ENCODE results near the gene SLC17A7.

SLC17A7 gene

DNA sequence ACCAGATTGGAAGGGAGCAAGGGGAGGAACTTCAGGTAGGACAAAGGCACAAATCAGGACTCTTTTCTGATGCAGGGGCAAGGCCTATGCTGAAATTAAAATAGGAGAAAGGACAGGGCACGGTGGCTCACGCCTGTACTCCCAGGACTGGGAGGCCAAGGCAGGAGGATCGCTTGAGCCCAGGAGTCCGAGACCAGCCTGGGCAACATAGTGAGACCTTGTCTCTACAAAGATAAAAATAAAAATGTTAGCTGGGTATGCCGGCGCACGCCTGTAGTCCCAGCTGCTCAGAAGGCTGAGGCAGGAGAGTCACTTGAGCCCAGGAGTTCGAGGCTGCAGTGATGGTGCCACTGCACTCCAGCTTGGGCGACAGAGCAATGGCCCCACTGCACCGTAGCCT lies 5.7 kb downstream of the SLC17A7 start:
- in situ Hi-C loops (cut with MboI; ENCODE audit: low sequenced_read_pairs), result no loop called here
- Histone ChIP-seq H3K36me3 (replicated peaks) (no peaks in the 10 kb centered on the region), H3K4me3 (no peak overlapping the region), H3K4me1 (peaks cover under 1% of the 10 kb centered on the region; the same call in 1 of the 2 replicates), H3K9me3 (no peaks in the 10 kb centered on the region), H3K27me3 (ENCODE audit: low read depth) (peaks cover 26% of the 10 kb centered on the region)
- DNase-seq (ENCODE audit: low spot score in 2 of 2), result no peak

- H3K9me3 ChIP-seq, result no peaks in the 10 kb centered on the region
- H3K27me3 ChIP-seq (ENCODE audit: low read depth), result peaks cover 19% of the 10 kb centered on the region
- no peaks in the 10 kb centered on the region for H3K4me1 ChIP-seq
- in situ Hi-C loops (cut with MboI; ENCODE audit: low sequenced_read_pairs), result no loop called here
- H3K36me3 ChIP-seq (replicated peaks), result no peaks in the 10 kb centered on the region
- peak in 1 of 2 experiments; percentile 51 for DNase-seq (ENCODE audit: low spot score in 2 of 2)
- no peak overlapping the region for H3K4me3 ChIP-seq
Observed at GRCh38 chr19:49434907-49435583, 6.3 kb downstream of the SLC17A7 start.

DNA sequence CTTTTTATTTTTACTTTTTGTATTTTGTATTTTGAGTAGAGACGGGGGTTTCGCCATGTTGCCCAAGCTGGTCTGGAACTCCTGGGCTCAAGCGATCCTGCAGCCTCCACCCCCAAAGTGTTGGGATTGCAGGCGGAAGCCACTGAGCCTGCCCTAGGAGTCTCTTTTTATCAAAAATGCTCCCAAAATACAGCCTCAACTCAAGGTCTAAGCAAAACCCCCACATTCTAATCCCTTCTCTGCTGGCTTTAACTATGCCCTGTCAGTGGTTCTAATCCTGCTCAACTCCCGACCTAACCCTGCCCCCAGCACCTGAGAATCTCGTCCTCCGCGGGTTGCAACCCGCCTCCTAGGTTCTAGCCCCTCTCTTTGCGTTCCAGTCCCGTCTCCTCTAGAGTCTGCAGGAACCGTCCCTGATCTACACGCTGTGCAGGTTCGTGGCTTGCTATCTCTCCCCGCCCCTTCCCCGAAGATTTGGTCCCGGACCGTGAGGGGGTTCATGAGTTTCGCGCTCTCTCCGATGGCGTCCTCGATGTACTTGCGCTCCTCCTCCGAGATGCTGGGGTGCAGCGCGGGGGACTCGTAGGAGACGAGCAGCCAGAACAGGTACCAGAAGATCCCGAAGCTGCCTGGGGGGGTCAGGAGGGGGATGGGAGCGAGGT lies 8.0 kb downstream of the SLC17A7 start:
- Histone ChIP-seq H3K9me3 (no peaks in the 10 kb centered on the region), H3K27me3 (ENCODE audit: low read depth) (peaks cover 5% of the 10 kb centered on the region), H3K36me3 (replicated peaks) (no peaks in the 10 kb centered on the region), H3K4me1 (peaks cover 2% of the 10 kb centered on the region; the same call in 1 of the 2 replicates), H3K4me3 (no peak overlapping the region)
- in situ Hi-C loops (cut with MboI; ENCODE audit: low sequenced_read_pairs), result no loop called here
- DNase-seq (ENCODE audit: low spot score in 2 of 2), result no peak

DNA sequence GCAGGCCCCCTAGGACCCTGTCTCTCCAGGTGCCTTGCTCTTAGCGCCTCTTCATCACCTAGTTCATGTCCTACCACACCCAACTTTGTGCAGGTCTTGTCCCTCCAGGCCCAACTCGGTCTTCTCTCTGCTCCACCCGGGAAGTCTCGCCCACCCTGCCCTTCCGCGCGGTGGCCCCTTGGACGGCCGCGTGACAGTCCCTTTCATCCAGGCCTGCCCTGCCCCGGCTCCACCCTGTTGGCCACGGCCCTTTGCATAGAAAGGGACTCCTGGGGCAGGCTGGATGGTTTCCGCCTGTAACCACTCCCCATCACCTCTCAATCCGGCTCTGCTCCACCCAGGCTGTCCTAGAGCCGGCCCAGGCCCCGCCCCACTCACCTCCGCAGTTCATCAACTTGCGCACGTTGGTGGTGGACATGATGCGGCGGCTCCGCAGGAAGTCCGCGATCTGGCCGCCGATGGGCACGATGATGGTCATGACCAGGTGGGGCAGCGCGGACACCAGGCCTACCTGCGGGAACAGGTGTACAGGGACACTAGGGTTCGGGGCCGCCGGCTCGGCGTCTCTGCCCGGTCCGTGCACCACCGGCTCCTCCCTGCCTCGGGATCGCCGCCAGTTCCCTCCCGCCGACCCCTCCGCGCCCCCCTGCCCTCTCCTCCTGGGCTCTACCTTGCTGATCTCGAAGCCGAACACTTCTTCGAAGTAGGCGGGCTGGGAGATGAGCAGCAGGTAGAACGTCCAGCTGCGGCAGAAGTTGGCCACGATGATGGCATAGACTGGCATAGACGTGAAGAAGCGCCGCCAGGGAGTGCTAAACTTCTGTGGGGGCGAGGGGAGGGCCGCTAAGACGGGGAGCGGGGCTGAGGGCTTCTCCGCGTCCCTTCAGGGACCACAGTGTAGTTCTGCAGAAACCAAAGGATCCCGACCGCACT lies 8.9 kb downstream of the SLC17A7 start:
- in situ Hi-C loops (cut with MboI; ENCODE audit: low sequenced_read_pairs), result no loop called here
- DNase-seq (ENCODE audit: low spot score in 2 of 2), result no peak
- no peak overlapping the region for H3K4me3 ChIP-seq
- peaks cover 9% of the 10 kb centered on the region for H3K4me1 ChIP-seq
- H3K9me3 ChIP-seq, result no peaks in the 10 kb centered on the region
- H3K27me3 ChIP-seq (ENCODE audit: low read depth), result no peaks in the 10 kb centered on the region; the same call in 1 of the 2 replicates
- H3K36me3 ChIP-seq (replicated peaks), result no peaks in the 10 kb centered on the region

DNA sequence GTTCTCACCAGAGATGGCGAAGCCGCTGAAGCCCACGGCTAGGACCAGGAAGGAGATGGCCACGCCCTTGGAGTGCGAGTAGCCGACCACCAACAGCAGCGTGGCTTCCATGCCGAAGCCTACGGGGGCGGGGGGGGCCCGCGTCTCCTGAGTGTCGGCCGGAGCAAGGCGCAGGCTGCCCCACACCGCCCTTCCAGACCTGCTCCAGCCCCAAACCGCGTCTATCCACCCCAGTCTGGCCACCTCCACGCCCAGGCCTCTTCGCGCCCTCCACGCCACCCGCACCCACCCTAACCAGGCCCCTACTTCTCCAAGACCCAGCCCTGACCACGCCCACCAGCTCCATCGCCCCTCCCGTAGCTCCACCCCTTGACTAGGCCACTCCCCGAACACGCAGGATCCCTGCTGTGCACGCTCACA lies 10.0 kb downstream of the SLC17A7 start:
- no peaks in the 10 kb centered on the region for H3K9me3 ChIP-seq
- no peaks in the 10 kb centered on the region for H3K36me3 ChIP-seq (replicated peaks)
- no peak overlapping the region for H3K4me3 ChIP-seq
- DNase-seq (ENCODE audit: low spot score in 2 of 2), result peak in 1 of 2 experiments; percentile 54
- peaks cover 2% of the 10 kb centered on the region for H3K27me3 ChIP-seq (ENCODE audit: low read depth)
- H3K4me1 ChIP-seq, result peaks cover 9% of the 10 kb centered on the region
- in situ Hi-C loops (cut with MboI; ENCODE audit: low sequenced_read_pairs), result no loop called here

DNA sequence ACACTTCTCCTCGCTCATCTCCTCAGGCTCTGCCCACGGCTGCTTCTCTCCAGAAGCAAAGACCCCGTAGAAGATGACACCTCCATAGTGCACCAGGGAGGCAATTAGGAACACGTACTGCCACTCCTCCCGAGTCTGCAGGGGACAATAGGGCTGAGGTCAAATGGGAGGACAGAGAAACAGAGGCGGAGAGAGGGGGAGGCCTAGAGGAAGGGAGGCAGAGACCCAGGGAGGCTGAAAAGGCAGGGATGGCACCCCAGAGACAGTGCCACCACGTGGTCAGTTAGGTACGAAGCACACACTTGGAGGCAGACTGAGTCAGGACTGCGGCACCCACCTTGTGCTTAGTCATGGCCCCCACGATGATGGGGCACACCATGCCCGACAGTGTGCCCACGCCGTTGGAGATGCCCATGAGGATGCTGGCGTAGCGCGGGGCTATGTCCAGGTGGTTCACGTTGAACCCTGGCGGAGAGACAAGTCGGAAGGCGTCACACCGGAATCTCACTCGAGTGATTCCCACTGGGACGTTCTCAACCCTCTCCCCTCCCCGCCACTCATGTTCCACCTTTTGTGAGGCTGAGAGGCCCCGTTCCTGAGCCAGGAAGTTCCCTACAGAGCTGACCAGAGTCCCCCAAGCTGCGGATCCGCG lies 10.5 kb downstream of the SLC17A7 start:
- H3K4me3 ChIP-seq, result no peak overlapping the region
- in situ Hi-C loops (cut with MboI; ENCODE audit: low sequenced_read_pairs), result no loop called here
- H3K9me3 ChIP-seq, result no peaks in the 10 kb centered on the region
- H3K27me3 ChIP-seq (ENCODE audit: low read depth), result peaks cover 7% of the 10 kb centered on the region
- H3K36me3 ChIP-seq (replicated peaks), result no peaks in the 10 kb centered on the region
- peak in 1 of 2 experiments; percentile 50 for DNase-seq (ENCODE audit: low spot score in 2 of 2)
- peaks cover 9% of the 10 kb centered on the region for H3K4me1 ChIP-seq

GRCh38 chr19:49430172-49430677 lies 11.1 kb downstream of the SLC17A7 start:
- H3K9me3 ChIP-seq, result no peaks in the 10 kb centered on the region
- H3K36me3 ChIP-seq (replicated peaks), result no peaks in the 10 kb centered on the region
- in situ Hi-C loops (cut with MboI; ENCODE audit: low sequenced_read_pairs), result no loop called here
- peaks cover 13% of the 10 kb centered on the region for H3K27me3 ChIP-seq (ENCODE audit: low read depth)
- H3K4me3 ChIP-seq, result no peak overlapping the region
- no peak for DNase-seq (ENCODE audit: low spot score in 2 of 2)
- H3K4me1 ChIP-seq, result peaks cover 9% of the 10 kb centered on the region

- no peaks in the 10 kb centered on the region for H3K9me3 ChIP-seq
- in situ Hi-C loops (cut with MboI; ENCODE audit: low sequenced_read_pairs), result no loop called here
- no peak for DNase-seq (ENCODE audit: low spot score in 2 of 2)
- H3K4me1 ChIP-seq, result peaks cover 9% of the 10 kb centered on the region
- H3K36me3 ChIP-seq (replicated peaks), result no peaks in the 10 kb centered on the region
- peak overlapping the region; percentile 14; the same call in 1 of the 2 replicates for H3K4me3 ChIP-seq
- peaks cover 25% of the 10 kb centered on the region for H3K27me3 ChIP-seq (ENCODE audit: low read depth)
Observed at GRCh38 chr19:49428547-49429451, 12.5 kb downstream of the SLC17A7 start.

GRCh38 chr19:49427855-49428546 lies 13.3 kb downstream of the SLC17A7 start:
- in situ Hi-C loops (cut with MboI; ENCODE audit: low sequenced_read_pairs), result no loop called here
- Histone ChIP-seq H3K4me3 (peak overlapping the region; percentile 14), H3K36me3 (replicated peaks) (no peaks in the 10 kb centered on the region), H3K4me1 (peaks cover 9% of the 10 kb centered on the region), H3K9me3 (no peaks in the 10 kb centered on the region), H3K27me3 (ENCODE audit: low read depth) (peaks cover 33% of the 10 kb centered on the region)
- DNase-seq (ENCODE audit: low spot score in 2 of 2), result peak; percentile 49 to 86

DNA sequence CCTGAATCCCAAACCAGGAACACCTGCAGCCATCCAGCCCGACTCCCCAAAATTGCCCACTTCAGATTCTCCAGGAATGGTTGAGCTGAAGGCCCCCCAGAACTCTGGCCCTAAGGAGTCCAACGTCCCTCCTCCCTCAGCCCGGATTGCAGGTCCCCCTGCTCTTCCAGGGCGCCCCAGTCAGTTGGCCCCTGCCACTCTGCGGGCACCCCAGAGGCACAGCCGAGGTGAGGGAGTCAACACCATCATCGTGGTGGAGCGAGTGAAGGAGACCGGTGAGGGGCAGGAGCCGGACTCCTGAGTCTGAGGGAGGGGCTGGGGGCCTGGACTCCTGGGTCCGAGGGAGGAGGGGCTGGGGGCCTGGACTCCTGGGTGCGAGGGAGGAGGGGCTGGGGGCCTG lies 14.0 kb downstream of the SLC17A7 start:
- H3K9me3 ChIP-seq, result no peaks in the 10 kb centered on the region
- no peak overlapping the region for H3K4me3 ChIP-seq
- no peak for DNase-seq (ENCODE audit: low spot score in 2 of 2)
- peaks cover 9% of the 10 kb centered on the region for H3K4me1 ChIP-seq
- in situ Hi-C loops (cut with MboI; ENCODE audit: low sequenced_read_pairs), result no loop called here
- H3K27me3 ChIP-seq (ENCODE audit: low read depth), result peaks cover 39% of the 10 kb centered on the region
- H3K36me3 ChIP-seq (replicated peaks), result no peaks in the 10 kb centered on the region

GRCh38 chr19:49425922-49426592 lies 15.3 kb downstream of the SLC17A7 start:
- in situ Hi-C loops (cut with MboI; ENCODE audit: low sequenced_read_pairs), result no loop called here
- Histone ChIP-seq H3K4me3 (no peak overlapping the region), H3K4me1 (peaks cover 9% of the 10 kb centered on the region), H3K9me3 (no peaks in the 10 kb centered on the region), H3K36me3 (replicated peaks) (no peaks in the 10 kb centered on the region), H3K27me3 (ENCODE audit: low read depth) (peaks cover 51% of the 10 kb centered on the region)
- DNase-seq (ENCODE audit: low spot score in 2 of 2), result peak in 1 of 2 experiments; percentile 83
